Measurements from ENCODE around the gene DBNDD1. TPM values are rescaled to one million over a fixed set of nuclear protein-coding genes. Genes with fewer than 3 reads are reported as not detected.
A peak's percentile ranks its signal among the peaks of the same experiment; 100 is the strongest.

DBNDD1 gene
- total RNA-seq, 2 donors from 2014 or later: 10.9 to 14.8 TPM

DNA sequence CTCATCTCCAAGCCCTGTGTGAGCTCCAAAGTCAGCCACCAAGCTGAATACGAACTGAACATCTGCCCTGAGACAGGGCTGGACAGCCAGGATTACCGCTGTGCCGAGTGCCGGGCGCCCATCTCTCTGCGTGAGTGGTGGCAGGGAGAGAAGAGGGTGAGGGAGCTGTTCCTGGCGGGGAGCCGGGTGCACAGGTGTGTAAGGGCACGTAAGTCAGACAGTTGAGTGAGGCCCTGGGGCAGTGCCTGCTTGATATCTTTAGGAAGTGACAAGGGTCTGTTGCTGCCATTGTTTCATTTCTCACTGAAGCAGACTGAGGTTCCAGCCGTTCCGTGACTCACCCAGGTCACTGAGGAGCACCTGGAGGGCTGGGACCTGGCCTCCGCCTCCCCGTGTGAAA is 58.3 kb downstream of the DBNDD1 start:
- intact Hi-C loops (cut with DNase I): no loop called here
- H3K27ac ChIP-seq: no peak overlapping the region
- H3K4me1 ChIP-seq: no peaks in the 10 kb centered on the region
- H3K9me3 ChIP-seq: no peaks in the 10 kb centered on the region
- H3K4me3 ChIP-seq: no peak overlapping the region
- WGBS, 2 donors: 81 to 90% methylated on average over 5 to 13 of the region's 13 CpGs
- no peak for TF ChIP-seq POLR2A (IDR thresholded peaks at IDR 0.05)
- TF ChIP-seq, protein P1, sequence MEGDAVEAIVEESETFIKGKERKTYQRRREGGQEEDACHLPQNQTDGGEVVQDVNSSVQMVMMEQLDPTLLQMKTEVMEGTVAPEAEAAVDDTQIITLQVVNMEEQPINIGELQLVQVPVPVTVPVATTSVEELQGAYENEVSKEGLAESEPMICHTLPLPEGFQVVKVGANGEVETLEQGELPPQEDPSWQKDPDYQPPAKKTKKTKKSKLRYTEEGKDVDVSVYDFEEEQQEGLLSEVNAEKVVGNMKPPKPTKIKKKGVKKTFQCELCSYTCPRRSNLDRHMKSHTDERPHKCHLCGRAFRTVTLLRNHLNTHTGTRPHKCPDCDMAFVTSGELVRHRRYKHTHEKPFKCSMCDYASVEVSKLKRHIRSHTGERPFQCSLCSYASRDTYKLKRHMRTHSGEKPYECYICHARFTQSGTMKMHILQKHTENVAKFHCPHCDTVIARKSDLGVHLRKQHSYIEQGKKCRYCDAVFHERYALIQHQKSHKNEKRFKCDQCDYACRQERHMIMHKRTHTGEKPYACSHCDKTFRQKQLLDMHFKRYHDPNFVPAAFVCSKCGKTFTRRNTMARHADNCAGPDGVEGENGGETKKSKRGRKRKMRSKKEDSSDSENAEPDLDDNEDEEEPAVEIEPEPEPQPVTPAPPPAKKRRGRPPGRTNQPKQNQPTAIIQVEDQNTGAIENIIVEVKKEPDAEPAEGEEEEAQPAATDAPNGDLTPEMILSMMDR (IDR thresholded peaks at IDR 0.05): no peak
- DNase-seq: peak in 2 of 4 donors; percentile 38 to 68
- ATAC-seq: no peak
- no peaks in the 10 kb centered on the region for H3K27me3 ChIP-seq
- H3K36me3 ChIP-seq (replicated peaks in 1 of 2; ENCODE audit: insufficient read depth in 1 of 2, low read depth in 2 of 2): peaks cover 3 to 4% of the 10 kb centered on the region in 2 donors

DNA sequence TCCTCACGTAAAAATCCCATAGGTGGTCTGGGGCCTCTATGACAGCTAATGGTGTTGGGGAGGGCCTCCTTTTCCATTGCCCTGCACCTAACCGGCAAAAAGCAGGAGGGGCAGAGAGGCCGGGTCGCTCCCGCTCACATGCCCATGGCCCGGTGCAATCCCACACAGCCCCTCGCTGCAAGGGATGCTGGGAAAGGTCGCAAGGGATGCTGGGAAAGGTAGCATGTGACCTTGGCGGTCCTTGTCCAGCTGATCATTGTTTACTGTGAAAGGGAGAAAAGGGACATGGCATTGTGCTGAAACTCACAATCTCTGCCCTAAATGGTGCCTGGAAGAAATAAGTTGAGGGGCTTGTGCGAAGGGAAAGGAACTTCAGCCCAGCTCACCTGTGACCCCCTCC is 60.7 kb downstream of the DBNDD1 start:
- intact Hi-C loops (cut with DNase I): no loop called here
- Histone ChIP-seq H3K9me3 (no peaks in the 10 kb centered on the region), H3K4me1 (no peaks in the 10 kb centered on the region), H3K27ac (no peak overlapping the region), H3K36me3 (replicated peaks in 1 of 2; ENCODE audit: insufficient read depth in 1 of 2, low read depth in 2 of 2) (peaks cover 3 to 4% of the 10 kb centered on the region in 2 donors), H3K4me3 (no peak overlapping the region), H3K27me3 (no peaks in the 10 kb centered on the region)
- TF ChIP-seq POLR2A (IDR thresholded peaks at IDR 0.05): no peak
- TF ChIP-seq, protein P1 (IDR thresholded peaks at IDR 0.05): no peak
- no peak for DNase-seq
- no peak for ATAC-seq
- WGBS, 2 donors: 92 to 95% methylated on average over 10 of the region's 10 CpGs

DNA sequence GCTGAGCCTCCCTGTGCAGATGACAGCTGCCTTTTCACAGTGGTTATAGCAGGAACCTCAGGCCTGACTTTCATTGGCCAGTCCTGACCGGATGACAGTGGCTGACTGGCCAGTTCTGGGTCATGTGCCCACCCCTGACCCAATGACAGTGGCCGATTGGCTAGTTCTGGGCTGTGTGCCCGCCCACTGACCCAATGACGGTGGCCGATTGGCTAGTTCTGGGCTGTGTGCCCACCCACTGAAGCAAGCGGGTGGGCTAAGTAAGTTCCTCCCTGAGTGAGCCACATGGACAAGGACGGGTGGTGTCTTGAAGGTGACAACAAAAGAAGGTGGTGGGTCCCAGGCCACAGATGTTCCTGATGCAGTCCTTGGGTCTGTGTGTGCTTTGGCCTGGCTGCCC is 61.2 kb downstream of the DBNDD1 start:
- intact Hi-C loops (cut with DNase I): no loop called here
- TF ChIP-seq POLR2A (IDR thresholded peaks at IDR 0.05): no peak
- TF ChIP-seq, protein P1 (IDR thresholded peaks at IDR 0.05): no peak
- Histone ChIP-seq H3K4me1 (no peaks in the 10 kb centered on the region), H3K9me3 (no peaks in the 10 kb centered on the region), H3K4me3 (no peak overlapping the region), H3K27ac (no peak overlapping the region), H3K27me3 (no peaks in the 10 kb centered on the region), H3K36me3 (replicated peaks in 1 of 2; ENCODE audit: insufficient read depth in 1 of 2, low read depth in 2 of 2) (peaks cover 3 to 4% of the 10 kb centered on the region in 2 donors)
- 96 to 100% methylated on average over 6 to 7 of the region's 7 CpGs for WGBS, 2 donors
- DNase-seq (peak in 2 of 4 donors; percentile 19 to 36), ATAC-seq (peak; percentile 53)

DNA sequence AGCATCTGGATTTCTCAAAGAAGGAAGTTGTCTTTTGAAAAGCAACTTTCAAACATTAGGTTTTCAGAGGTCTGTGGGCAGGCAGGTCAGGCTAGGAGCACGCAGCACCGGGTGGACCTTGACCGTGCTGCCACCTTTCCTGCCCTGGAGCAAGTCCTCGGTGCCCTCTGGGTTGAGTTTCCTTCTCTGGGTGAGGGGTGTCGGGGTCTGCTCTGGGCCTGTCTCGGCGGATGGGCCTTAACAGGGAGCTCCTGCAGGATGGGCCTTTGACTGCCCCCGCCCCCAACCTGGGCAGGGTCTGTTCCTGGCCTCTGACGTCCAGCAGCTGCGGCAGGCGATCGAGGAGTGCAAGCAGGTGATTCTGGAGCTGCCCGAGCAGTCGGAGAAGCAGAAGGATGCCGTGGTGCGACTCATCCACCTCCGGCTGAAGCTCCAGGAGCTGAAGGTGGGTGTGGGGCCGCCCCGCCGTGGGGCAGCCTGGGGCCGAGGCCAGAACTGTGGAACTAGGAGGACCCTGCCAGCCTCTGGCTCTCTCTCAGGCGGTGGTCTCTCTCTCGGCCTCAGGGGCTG is 62.0 kb downstream of the DBNDD1 start:
- no peaks in the 10 kb centered on the region for H3K4me1 ChIP-seq
- no peaks in the 10 kb centered on the region for H3K9me3 ChIP-seq
- H3K36me3 ChIP-seq (replicated peaks in 1 of 2; ENCODE audit: insufficient read depth in 1 of 2, low read depth in 2 of 2): peaks cover 3 to 4% of the 10 kb centered on the region in 2 donors
- H3K27me3 ChIP-seq: no peaks in the 10 kb centered on the region
- no peak for TF ChIP-seq POLR2A (IDR thresholded peaks at IDR 0.05)
- TF ChIP-seq, protein P1 (IDR thresholded peaks at IDR 0.05): no peak
- ATAC-seq: no peak
- no peak for DNase-seq
- 85 to 100% methylated on average over 11 to 18 of the region's 23 CpGs for WGBS, 2 donors
- no peak overlapping the region for H3K27ac ChIP-seq
- intact Hi-C loops (cut with DNase I): no loop called here
- no peak overlapping the region for H3K4me3 ChIP-seq

All from body of pancreas (tissue), 4 donors.